ENCODE measurements around the gene GGCT.
A peak's percentile ranks its signal among the peaks of the same experiment; 100 is the strongest.

GGCT gene

GRCh38 chr7:30469303-30469702 lies 35.3 kb downstream of the GGCT start:
- H3K9ac ChIP-seq (ENCODE audit: low read depth, low read length, poor library complexity, severe bottlenecking), result no peak overlapping the region
- no peaks in the 10 kb centered on the region for H3K9me3 ChIP-seq (ENCODE audit: insufficient read depth, low read depth, low read length)
- no peaks in the 10 kb centered on the region for H4K20me1 ChIP-seq (ENCODE audit: insufficient read depth, low read length, poor library complexity, severe bottlenecking)
- no peak overlapping the region for H3K4me3 ChIP-seq (ENCODE audit: low read length, poor library complexity, severe bottlenecking)
- no peaks in the 10 kb centered on the region for H3K27me3 ChIP-seq (ENCODE audit: insufficient read depth, low read length, poor library complexity, severe bottlenecking)
- H3K9me2 ChIP-seq (replicated peaks; ENCODE audit: low read depth, low read length), result no peaks in the 10 kb centered on the region
- peaks cover 27% of the 10 kb centered on the region for H3K79me2 ChIP-seq (ENCODE audit: insufficient read depth, low read length)
- H3K4me2 ChIP-seq (ENCODE audit: low read depth, low read length, poor library complexity, severe bottlenecking), result no peak overlapping the region
- no peaks in the 10 kb centered on the region for H3F3A ChIP-seq (ENCODE audit: low read depth)
- H2AFZ ChIP-seq (ENCODE audit: low read length), result no peak overlapping the region
- H3K36me3 ChIP-seq (ENCODE audit: insufficient read depth, low read length), result no peaks in the 10 kb centered on the region
- TF ChIP-seq, protein P1, sequence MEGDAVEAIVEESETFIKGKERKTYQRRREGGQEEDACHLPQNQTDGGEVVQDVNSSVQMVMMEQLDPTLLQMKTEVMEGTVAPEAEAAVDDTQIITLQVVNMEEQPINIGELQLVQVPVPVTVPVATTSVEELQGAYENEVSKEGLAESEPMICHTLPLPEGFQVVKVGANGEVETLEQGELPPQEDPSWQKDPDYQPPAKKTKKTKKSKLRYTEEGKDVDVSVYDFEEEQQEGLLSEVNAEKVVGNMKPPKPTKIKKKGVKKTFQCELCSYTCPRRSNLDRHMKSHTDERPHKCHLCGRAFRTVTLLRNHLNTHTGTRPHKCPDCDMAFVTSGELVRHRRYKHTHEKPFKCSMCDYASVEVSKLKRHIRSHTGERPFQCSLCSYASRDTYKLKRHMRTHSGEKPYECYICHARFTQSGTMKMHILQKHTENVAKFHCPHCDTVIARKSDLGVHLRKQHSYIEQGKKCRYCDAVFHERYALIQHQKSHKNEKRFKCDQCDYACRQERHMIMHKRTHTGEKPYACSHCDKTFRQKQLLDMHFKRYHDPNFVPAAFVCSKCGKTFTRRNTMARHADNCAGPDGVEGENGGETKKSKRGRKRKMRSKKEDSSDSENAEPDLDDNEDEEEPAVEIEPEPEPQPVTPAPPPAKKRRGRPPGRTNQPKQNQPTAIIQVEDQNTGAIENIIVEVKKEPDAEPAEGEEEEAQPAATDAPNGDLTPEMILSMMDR (conservative IDR thresholded peaks at IDR 0.05; ENCODE audit: low read length), result peak; percentile 16; the same call in 1 of the 2 replicates
- TF ChIP-seq EZH2phosphoT487 (IDR thresholded peaks at IDR 0.05; ENCODE audit: borderline replicate concordance), result no peak
- H3K4me1 ChIP-seq (ENCODE audit: insufficient read depth, low read length, poor library complexity, severe bottlenecking), result peaks cover 62% of the 10 kb centered on the region

DNA sequence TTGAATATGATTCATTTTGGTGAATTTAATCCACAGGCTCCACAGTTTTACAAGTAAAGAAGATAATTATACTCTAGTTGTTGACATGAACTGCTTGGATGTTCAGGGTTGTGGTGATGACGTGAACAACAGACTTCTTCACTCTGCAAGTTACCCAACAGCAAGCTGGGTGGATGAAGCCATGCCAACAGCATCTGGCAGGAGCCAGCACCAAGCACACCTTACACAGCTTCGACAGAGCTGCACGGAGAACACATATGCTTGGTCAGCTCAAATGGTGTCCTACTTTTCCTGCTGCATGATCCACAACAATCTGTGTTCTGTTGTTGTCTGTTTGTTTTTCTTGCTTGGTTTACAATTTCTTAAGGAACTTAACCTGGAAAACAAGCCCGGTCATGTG lies 35.8 kb downstream of the GGCT start:
- H3F3A ChIP-seq (ENCODE audit: low read depth), result no peaks in the 10 kb centered on the region
- H3K9me3 ChIP-seq (ENCODE audit: insufficient read depth, low read depth, low read length), result no peaks in the 10 kb centered on the region
- no peak overlapping the region for H3K4me2 ChIP-seq (ENCODE audit: low read depth, low read length, poor library complexity, severe bottlenecking)
- no peak overlapping the region for H2AFZ ChIP-seq (ENCODE audit: low read length)
- no peaks in the 10 kb centered on the region for H3K27me3 ChIP-seq (ENCODE audit: insufficient read depth, low read length, poor library complexity, severe bottlenecking)
- no peak overlapping the region for H3K4me3 ChIP-seq (ENCODE audit: low read length, poor library complexity, severe bottlenecking)
- H3K4me1 ChIP-seq (ENCODE audit: insufficient read depth, low read length, poor library complexity, severe bottlenecking), result peaks cover 64% of the 10 kb centered on the region
- peaks cover 25% of the 10 kb centered on the region for H3K79me2 ChIP-seq (ENCODE audit: insufficient read depth, low read length)
- H4K20me1 ChIP-seq (ENCODE audit: insufficient read depth, low read length, poor library complexity, severe bottlenecking), result no peaks in the 10 kb centered on the region
- H3K36me3 ChIP-seq (ENCODE audit: insufficient read depth, low read length), result no peaks in the 10 kb centered on the region
- H3K9me2 ChIP-seq (replicated peaks; ENCODE audit: low read depth, low read length), result no peaks in the 10 kb centered on the region
- no peak for TF ChIP-seq EZH2phosphoT487 (IDR thresholded peaks at IDR 0.05; ENCODE audit: borderline replicate concordance)
- TF ChIP-seq, protein P1 (conservative IDR thresholded peaks at IDR 0.05; ENCODE audit: low read length), result no peak
- H3K9ac ChIP-seq (ENCODE audit: low read depth, low read length, poor library complexity, severe bottlenecking), result no peak overlapping the region

GRCh38 chr7:30468041-30468440 lies 36.6 kb downstream of the GGCT start:
- Histone ChIP-seq H3K9ac (ENCODE audit: low read depth, low read length, poor library complexity, severe bottlenecking) (no peak overlapping the region), H3K4me3 (ENCODE audit: low read length, poor library complexity, severe bottlenecking) (no peak overlapping the region), H3K36me3 (ENCODE audit: insufficient read depth, low read length) (no peaks in the 10 kb centered on the region), H3K9me3 (ENCODE audit: insufficient read depth, low read depth, low read length) (no peaks in the 10 kb centered on the region), H3K9me2 (replicated peaks; ENCODE audit: low read depth, low read length) (no peaks in the 10 kb centered on the region), H4K20me1 (ENCODE audit: insufficient read depth, low read length, poor library complexity, severe bottlenecking) (no peaks in the 10 kb centered on the region), H2AFZ (ENCODE audit: low read length) (no peak overlapping the region), H3K79me2 (ENCODE audit: insufficient read depth, low read length) (peaks cover 18% of the 10 kb centered on the region), H3K4me2 (ENCODE audit: low read depth, low read length, poor library complexity, severe bottlenecking) (no peak overlapping the region), H3F3A (ENCODE audit: low read depth) (0 out of 2 replicates have a peak, but pooled peaks cover 2% of the 10 kb centered on the region), H3K27me3 (ENCODE audit: insufficient read depth, low read length, poor library complexity, severe bottlenecking) (no peaks in the 10 kb centered on the region), H3K4me1 (ENCODE audit: insufficient read depth, low read length, poor library complexity, severe bottlenecking) (peaks cover 61% of the 10 kb centered on the region)
- TF ChIP-seq EZH2phosphoT487 (IDR thresholded peaks at IDR 0.05; ENCODE audit: borderline replicate concordance), result no peak
- TF ChIP-seq, protein P1 (conservative IDR thresholded peaks at IDR 0.05; ENCODE audit: low read length), result no peak

Measured in Loucy (cell line).